ENCODE data around the gene FAM187B.
"Not testable (repeated sequence)": the region's sequence is repeated elsewhere in the genome, so short reads cannot be mapped to it uniquely, and the experiment has no call there.

Gene FAM187B

DNA sequence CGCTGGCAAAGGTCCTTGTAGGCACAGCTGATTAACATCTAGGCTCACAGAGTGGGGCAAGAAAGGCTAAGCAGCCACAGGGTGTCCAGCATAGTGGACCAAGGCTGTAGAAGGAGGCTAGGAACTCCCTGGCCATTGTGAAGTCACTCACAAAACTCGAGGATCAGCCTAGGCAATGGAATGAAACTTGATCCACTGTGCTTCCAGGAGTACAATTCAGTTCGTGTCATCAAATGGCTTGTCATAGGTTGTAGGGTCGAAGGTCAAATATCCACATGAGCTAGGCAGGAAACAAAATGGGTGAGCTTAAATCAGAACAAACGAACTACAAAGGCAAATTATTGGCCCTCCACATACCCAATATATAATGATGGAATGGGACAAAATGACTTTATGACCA is 4.4 kb upstream of the FAM187B start:
- DNase-seq, result no peak

GRCh38 chr19:35231956-35232645 is 3.6 kb upstream of the FAM187B start:
- DNase-seq, result no peak

DNA sequence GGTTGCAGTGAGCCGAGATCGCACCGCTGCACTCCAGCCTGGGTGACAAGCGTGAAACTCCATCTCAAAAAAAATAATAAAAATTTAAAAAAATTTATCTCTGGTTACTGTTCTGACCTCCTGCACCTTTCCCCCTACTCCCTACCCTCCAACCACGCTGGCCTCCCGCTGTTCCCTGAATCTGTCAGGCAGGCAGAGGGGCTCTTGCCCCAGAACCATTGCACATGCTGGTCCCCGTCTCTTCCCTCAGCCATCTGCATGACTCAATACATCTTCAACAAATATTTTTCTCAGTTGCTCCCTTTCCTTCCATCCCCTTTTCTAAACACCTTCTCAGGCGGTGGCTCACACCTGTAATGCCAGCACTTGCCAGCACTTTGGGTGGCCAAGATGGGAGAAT is 1.1 kb upstream of the FAM187B start:
- DNase-seq, result no peak

GRCh38 chr19:35226748-35227147 is 1.8 kb downstream of the FAM187B start:
- no peak for DNase-seq

DNA sequence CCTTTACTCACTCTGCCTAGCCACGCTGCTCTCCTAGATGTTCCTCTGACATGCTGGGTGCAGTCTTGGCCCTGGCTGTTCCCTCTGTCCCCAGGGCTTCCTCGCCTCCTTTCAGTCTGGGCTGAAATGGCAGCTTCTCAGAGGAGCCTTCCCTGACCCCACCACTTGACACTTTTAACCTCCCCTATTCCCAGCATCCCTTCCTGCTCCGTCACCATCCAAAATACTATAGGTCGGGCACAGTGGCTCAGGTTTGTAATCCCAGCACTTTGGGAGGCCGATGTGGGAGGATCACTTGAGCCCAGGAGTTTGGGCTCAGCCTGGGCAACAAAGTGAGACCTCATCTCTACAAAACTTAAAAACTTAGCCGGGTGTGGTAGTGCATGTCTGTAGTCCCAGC is 2.6 kb downstream of the FAM187B start:
- no peak for DNase-seq

GRCh38 chr19:35224681-35225571 is 3.6 kb downstream of the FAM187B start:
- DNase-seq, result no peak

GRCh38 chr19:35223862-35224505 is 4.6 kb downstream of the FAM187B start:
- no peak for DNase-seq

GRCh38 chr19:35223084-35223790 is 5.3 kb downstream of the FAM187B start:
- peak; percentile 76 to 89 (median 88) for DNase-seq

DNA sequence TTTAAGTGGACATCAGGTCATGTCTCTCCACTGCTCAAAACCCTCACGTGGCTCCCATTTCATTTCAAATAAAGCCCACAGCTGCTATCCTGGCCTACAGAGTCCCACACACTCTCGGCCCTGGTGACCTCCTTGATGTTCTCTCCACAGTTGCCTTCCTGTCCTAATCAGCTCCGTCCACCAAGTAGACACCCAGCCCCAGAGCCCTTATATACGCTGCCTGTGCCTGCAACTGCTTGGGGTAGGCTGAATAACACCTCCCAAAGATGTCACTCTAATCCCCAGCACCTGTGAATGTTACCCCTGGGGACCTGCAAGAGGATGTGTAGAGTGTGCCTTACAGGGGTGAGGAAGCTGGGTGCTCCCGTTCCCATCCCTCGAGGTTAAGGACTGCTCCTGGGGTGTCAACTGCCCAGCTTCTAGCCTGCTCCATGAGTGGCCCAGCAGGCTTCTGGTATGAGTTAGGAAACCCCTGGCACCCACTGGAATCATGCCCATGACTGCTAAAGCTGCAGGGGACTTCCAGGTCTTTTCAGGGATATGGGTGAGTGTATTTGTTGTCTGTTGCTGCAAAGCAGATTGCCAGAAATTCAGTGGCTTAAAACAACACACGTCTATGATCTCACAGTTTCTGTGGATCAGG is 6.0 kb downstream of the FAM187B start:
- DNase-seq, result peak in 2 of 4 experiments; percentile 34 to 43

GRCh38 chr19:35220973-35221590 is 7.5 kb downstream of the FAM187B start:
- DNase-seq, result not testable (repeated sequence)

DNA sequence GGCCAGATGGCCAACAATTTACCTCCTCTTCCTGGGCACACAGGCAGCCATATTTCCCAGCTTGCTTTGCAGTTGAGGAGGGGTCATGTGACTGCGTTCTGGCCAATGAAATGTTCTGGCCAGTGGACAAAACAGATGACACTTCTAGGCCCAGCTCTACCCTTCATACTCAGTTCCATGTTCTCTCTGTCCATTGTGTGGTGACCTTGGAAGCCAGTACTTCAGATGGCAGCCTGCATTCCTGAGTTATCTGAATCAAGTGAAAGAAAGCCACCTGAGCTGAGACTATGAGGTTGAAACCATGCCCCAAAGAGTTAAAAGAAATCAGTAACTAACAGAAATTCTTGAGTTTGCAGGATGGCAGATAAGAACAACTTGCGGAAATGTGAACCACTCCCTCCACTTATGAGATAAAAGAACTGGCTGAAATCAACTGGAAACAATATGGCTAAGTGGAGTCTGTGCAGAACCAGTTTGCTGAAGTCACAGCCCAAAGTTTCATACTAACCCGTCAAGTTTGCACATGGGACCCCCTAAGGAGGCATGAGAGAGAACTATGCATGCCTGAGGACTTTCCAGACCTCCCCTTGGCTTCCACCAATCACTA is 8.1 kb downstream of the FAM187B start:
- DNase-seq, result no peak

- DNase-seq, result no peak
These were observed 9.5 kb downstream of the FAM187B start for GRCh38 chr19:35219008-35219407.

DNA sequence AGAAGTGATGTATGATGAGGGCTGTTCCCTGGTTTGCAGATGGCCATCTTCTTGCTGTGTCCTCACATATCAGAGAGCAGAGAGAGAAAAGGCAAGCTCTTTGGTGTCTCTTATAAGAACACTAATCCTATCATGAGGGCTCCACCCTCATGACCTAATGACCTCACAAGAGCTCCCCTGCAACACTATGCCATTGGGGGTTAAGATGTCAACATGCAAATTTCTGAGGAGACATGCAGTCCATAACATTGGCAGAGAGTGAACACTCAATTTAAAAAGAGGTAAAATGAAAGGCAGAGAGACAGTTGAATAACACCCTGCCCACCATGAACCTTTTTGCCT is 10.9 kb downstream of the FAM187B start:
- peak in 3 of 4 experiments; percentile 63 to 71 (median 64) for DNase-seq

- peak; percentile 89 to 97 (median 94) for DNase-seq
These were observed 11.5 kb downstream of the FAM187B start for GRCh38 chr19:35216833-35217648.

GRCh38 chr19:35216016-35216832 is 12.3 kb downstream of the FAM187B start:
- no peak for DNase-seq

- DNase-seq, result no peak
These were observed 13.6 kb downstream of the FAM187B start for GRCh38 chr19:35214766-35215422.

DNA sequence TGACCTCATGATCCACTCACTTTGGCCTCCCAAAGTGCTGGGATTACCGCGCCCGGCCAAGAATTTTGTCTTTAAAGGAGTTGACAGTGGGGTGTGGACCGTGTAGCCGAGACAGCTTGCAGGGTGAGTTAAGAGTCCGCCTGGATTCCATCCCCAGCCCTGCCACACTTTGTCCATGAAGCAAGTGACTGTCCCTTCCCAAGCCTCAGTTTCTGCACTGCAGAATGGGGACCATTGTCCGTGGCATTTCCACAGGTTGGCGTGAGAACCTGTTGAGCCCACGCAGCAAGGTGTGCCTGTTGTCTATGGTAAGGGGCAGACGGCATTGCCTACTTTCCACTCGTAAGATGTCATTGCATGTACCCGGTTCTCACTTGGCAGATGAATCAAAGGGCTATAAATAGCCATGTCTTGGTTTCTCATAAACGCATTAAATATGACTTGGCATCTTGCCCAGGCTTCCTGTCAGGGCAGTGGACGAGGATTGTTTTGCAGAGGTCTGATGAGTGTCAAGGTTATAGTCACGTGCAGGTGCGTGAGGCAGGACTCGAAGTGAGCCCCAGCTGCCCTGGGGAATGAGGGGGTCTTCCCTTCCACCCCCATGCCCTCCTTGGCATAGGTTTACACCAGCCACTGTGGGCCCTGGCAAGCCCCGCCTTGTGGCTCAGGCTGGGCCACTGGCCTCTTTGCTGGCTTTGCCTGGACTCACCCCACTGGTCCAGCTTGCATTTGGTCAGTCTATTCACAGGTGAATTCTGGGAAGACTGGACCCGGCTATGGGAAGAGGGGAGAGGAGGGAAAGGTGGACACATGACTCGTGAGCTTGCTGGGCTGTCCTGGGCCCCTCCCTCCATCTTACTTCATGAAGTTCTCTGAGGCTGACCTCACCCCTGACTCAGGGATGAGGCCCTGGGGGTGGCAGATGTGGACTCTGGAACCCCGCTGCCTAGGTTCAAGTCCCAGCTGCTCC is 14.6 kb downstream of the FAM187B start:
- DNase-seq, result peak; percentile 92 to 99 (median 97)

- no peak for DNase-seq
These were observed 16.3 kb downstream of the FAM187B start for GRCh38 chr19:35212241-35212640.
